GM12872 (cell line): Measurements from ENCODE around the gene JUP.

Source experiments
- TF ChIP-seq, protein P1 (sequence below): IDR thresholded peaks from 3 replicates; pipeline ENCODE4 v1.5.1; 2011; ENCODE audit warnings: low read depth, mild to moderate bottlenecking, low read length, moderate library complexity; ENCODE audit not compliant: insufficient read depth

Gene JUP

DNA sequence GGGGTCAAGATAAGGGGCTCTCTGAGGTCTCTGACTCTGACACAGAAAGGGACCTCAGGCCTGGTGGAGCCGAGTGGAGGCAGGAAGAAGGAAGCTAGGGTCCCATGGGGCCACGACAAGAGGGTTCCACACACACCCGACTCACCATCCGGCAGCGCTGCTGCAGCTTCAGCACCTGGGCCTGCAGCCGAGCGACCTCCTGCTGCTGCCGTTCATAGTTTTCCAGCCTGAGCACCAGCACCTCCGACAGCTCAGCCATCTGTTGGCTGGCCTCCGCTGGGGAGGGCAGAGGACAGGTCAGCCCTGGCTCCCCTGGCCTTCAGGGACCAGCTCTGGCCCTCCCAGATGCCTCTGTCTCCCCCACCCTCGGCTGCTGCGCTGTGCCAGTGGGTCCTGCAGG, 58.5 kb downstream of the JUP start:
- TF ChIP-seq, protein P1, sequence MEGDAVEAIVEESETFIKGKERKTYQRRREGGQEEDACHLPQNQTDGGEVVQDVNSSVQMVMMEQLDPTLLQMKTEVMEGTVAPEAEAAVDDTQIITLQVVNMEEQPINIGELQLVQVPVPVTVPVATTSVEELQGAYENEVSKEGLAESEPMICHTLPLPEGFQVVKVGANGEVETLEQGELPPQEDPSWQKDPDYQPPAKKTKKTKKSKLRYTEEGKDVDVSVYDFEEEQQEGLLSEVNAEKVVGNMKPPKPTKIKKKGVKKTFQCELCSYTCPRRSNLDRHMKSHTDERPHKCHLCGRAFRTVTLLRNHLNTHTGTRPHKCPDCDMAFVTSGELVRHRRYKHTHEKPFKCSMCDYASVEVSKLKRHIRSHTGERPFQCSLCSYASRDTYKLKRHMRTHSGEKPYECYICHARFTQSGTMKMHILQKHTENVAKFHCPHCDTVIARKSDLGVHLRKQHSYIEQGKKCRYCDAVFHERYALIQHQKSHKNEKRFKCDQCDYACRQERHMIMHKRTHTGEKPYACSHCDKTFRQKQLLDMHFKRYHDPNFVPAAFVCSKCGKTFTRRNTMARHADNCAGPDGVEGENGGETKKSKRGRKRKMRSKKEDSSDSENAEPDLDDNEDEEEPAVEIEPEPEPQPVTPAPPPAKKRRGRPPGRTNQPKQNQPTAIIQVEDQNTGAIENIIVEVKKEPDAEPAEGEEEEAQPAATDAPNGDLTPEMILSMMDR = no peak

DNA sequence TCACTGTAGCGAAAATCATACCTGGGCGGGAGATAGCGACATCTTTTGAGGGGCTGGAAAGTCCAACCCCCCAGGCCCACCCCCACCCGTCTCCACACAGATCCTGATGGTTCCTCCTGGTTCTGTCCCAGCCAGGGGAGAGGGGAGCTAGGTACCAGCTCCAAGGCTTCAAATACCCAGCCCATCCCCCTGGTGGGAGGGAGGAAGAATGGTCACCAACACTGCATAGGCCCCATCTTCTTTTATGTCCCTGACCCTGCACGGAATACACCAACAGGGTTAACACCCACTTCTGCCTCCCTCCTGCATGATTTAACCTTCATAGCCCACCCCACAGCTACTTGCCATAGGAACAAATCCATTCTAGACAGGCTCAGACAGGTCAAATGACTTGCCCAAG, 61.4 kb downstream of the JUP start:
- TF ChIP-seq, protein P1 = no peak

DNA sequence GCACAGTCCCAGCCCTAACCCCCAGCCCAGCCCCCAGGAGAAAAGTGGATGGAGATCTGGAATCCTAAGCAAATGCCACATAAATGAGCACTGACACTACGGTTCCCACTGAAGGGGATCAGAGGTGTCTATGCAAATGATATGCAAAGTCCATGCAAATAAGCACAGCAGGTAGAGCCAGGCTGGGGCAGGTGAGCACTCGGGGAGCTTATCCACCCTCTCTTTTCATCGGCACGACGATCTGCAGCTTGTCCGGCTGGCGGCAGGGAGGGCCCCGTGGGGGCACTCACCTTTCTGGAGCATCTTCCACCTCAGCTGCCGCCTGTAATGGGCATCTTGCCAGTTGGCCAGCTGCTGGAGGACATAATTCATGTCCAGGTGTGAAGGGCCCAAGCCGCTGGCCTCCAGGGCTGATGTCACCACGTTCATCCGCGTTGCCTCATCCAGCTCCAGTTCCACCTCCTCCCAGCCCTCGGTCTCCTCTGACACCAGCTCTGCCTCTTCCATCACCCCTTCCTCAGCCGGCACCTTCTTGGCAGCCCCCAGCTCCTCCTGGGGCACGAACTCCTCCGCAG, 61.9 kb downstream of the JUP start:
- TF ChIP-seq, protein P1 = no peak

DNA sequence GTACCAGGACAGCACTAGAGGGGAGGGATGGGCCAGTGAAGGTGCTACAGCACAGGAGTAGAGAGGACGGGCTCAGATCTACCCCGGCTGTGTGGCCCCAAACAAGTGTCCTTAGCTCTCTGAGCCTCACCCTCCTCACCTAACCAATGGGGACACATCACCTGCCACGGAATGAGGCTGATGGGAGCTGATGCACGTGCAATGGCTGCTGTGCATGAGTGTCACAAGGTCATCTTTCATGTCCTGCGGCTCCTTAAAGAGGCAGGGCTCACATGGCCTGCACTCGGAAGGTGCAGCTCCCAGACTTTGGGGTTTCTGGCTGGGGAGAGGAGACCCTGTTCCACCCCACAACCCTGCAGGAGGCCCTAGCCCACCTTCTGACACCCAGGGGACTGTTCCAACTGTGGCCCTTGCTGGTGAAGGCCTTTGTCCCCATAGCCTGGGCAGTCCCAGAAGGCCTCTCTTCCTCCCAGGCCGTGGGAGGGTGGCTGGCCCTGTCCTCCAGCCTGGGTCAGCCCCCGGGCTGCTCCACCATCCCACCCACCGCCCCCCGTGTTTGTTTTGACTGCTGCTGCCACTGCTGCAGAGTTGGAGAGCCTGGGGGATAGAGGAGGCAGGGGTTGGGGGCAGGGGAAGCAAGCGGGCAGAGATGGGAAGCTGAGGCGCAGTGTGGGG, 62.6 kb downstream of the JUP start:
- TF ChIP-seq, protein P1 = no peak

DNA sequence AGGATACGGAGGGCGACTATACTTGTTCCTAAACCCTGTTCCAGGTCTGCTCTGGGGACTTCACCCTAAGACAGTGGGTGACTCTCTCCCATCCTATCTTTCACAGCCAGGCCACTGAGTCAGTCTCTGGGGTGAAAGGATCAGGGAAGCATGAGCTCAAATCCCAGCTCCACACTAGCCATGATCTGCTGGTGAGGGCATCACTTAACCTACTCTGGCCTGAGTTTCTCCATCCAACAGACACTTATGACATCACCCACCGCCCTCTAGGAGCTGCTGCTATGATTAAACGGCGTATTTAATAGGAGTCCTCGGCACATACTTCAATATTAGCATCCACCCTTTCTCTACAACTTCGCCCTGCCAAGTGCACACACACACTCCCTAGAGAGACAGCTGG, 64.3 kb downstream of the JUP start:
- TF ChIP-seq, protein P1 = no peak

DNA sequence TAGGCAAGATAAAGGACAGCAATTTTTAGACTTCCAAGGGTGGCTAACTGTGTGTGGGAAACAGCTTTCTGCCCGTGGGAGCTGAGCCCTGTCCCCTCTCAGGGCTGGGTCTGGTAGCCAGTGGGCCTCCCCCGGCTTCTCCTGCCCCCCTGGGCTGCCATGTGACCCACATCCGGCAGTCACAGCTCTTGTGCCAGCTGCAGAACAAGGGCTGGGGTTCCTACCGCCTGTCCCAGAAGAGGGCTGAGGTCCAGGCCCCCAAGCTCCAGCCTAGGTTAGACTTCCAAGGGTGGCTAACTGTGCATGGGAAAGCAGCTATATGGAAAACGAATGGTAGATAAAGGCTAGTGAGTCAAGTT, 68.2 kb downstream of the JUP start:
- TF ChIP-seq, protein P1 = no peak

DNA sequence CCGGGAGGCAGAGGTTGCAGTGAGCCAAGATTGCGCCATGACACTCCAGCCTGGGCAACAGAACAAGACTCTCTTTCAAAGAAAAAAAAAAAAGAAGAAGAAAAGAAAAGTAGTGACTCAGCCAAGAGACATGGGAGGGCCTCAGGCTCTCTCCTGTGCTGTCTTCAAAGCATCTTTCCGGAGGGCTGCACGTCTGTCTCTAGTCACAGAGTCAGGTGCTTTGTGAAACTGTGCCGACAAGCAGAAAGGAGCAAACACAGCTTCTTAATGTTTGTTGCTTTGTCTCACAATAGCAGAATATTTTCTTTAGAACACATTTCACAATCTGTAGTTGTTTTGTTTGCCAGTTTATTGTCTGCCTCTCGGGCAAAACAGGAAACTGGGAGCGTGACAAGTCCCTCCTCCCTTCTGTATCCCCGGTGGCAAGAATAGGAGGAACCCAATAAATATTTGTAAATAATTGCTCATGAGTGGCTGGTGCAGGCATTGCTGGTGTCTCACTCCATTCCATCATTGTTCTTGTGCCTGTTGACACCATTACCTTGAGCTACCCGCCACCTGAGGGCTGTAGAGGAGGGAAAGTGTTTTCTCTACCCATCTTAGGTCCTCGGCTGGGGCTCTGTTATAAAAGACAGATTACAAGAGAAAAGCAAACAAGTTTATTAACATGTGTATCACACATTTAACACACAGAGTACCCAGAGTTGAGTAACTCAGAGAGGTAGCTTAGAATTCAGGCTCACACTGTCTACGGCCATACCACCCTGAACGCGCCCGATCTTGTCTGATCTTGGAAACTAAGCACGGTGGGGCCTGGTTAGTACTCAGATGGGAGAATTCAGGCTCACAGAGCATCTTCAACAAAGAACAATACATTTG, 68.9 kb downstream of the JUP start:
- TF ChIP-seq, protein P1 = no peak
